Uterus (tissue), 4 donors: ENCODE measurements around the gene RNF144A. TPM values are rescaled to one million over a fixed set of nuclear protein-coding genes. Genes with fewer than 3 reads are reported as not detected.

Source experiments
- DNase-seq, 2 donors: peaks; one replicate each; pipeline ENCODE4 v3.0.0-alpha.2; 2019 to 2020
- H3K27ac ChIP-seq, 2 donors: fragments of 200-600 bp; sonication (generic); 1 replicate in 1 of 2; 2 replicates in 1 of 2; pipeline ENCODE4 v1.5.1; 2016 to 2018
- H3K27me3 ChIP-seq, 2 donors: fragments of 200-600 bp; sonication (generic); one replicate each; pipeline ENCODE4 v1.5.1; 2018 to 2019; ENCODE audit warnings: control low read depth in 1 of 2
- H3K36me3 ChIP-seq, 2 donors: fragments of 200-600 bp; sonication (generic); one replicate each; pipeline ENCODE4 v1.5.1; 2019; ENCODE audit warnings: control low read depth in 1 of 2
- H3K4me1 ChIP-seq, 2 donors: fragments of 200-600 bp; sonication (generic); one replicate each; pipeline ENCODE4 v1.5.1; 2018 to 2019; ENCODE audit warnings: control low read depth in 1 of 2
- H3K4me3 ChIP-seq, 2 donors: fragments of 200-600 bp; sonication (generic); 1 replicate in 1 of 2; 2 replicates in 1 of 2; pipeline ENCODE4 v1.5.1; 2018 to 2019; ENCODE audit warnings: mild to moderate bottlenecking in 1 of 2
- H3K9me3 ChIP-seq, 2 donors: fragments of 200-600 bp; sonication (generic); one replicate each; pipeline ENCODE4 v1.5.1; 2019; ENCODE audit warnings: control low read depth in 1 of 2
- CTCF ChIP-seq, 4 experiments: fragments of 200-600 bp in 2 of 4; fragments of 450-650 bp in 2 of 4; sonication (generic) in 2 of 4; IDR thresholded peaks; one replicate each; pipeline ENCODE4 v1.5.1; 2016 to 2019; ENCODE audit warnings: antibody characterized with exemption in 4 of 4, mild to moderate bottlenecking in 2 of 4, moderate library complexity in 1 of 4
- POLR2A ChIP-seq, 2 donors: fragments of 450-650 bp; IDR thresholded peaks; one replicate each; pipeline ENCODE4 v1.6.1; 2016; ENCODE audit warnings: antibody characterized with exemption in 2 of 2, mild to moderate bottlenecking in 1 of 2, moderate library complexity in 1 of 2
- intact Hi-C: fragments of 100-400 bp; cut with DNase I; formaldehyde crosslinking; loops from one replicate; pipeline ENCODE4 v1.15.1; 2023; ENCODE audit warnings: low total_unique reads
- total RNA-seq, 4 donors: library from RNA; depleted of rRNA in 3 of 4; stranded (reverse); fragments of >200 nt in 3 of 4; gene quantifications; one replicate each; pipeline versions ENCODE4 v1.1.0 to v1.2.4, GENCODE V29; 2014 to 2023
- donor health status: DM: yes; HTN: yes; CAD: no.

Gene RNF144A
- total RNA-seq, 4 donors from 2014 or later = 22.5 to 103 (median 63.0) TPM

GRCh38 chr2:7061450-7061789 is 144.2 kb downstream of the RNF144A start:
- peak in 1 of 2 donors; percentile 49 for DNase-seq
- no peak overlapping the region for H3K4me3 ChIP-seq
- intact Hi-C loops = no loop called here
- H3K27ac ChIP-seq = peak overlapping the region; percentile 64 to 74
- peaks cover 4 to 11% of the 10 kb centered on the region in 2 donors for H3K4me1 ChIP-seq
- no peaks in the 10 kb centered on the region for H3K36me3 ChIP-seq
- H3K9me3 ChIP-seq = no peaks in the 10 kb centered on the region
- H3K27me3 ChIP-seq = no peaks in the 10 kb centered on the region
- TF ChIP-seq POLR2A (IDR thresholded peaks at IDR 0.05) = no peak
- TF ChIP-seq CTCF (IDR thresholded peaks at IDR 0.05) = no peak

- no peaks in the 10 kb centered on the region for H3K36me3 ChIP-seq
- H3K4me3 ChIP-seq = no peak overlapping the region
- peaks cover 4 to 11% of the 10 kb centered on the region in 2 donors for H3K4me1 ChIP-seq
- no peak for DNase-seq
- intact Hi-C loops = no loop called here
- H3K27ac ChIP-seq = peak overlapping the region; percentile 64 to 74
- TF ChIP-seq POLR2A (IDR thresholded peaks at IDR 0.05) = no peak
- TF ChIP-seq CTCF (IDR thresholded peaks at IDR 0.05) = no peak
- H3K9me3 ChIP-seq = no peaks in the 10 kb centered on the region
- H3K27me3 ChIP-seq = no peaks in the 10 kb centered on the region
Observed at GRCh38 chr2:7061921-7062320, 144.7 kb downstream of the RNF144A start.

- peak overlapping the region; percentile 64 to 74 for H3K27ac ChIP-seq
- no peaks in the 10 kb centered on the region for H3K36me3 ChIP-seq
- no peaks in the 10 kb centered on the region for H3K27me3 ChIP-seq
- H3K4me1 ChIP-seq = peaks cover 4 to 11% of the 10 kb centered on the region in 2 donors
- no peak for TF ChIP-seq CTCF (IDR thresholded peaks at IDR 0.05)
- no peak for TF ChIP-seq POLR2A (IDR thresholded peaks at IDR 0.05)
- no peak for DNase-seq
- H3K9me3 ChIP-seq = no peaks in the 10 kb centered on the region
- no peak overlapping the region for H3K4me3 ChIP-seq
- intact Hi-C loops = no loop called here
Observed at GRCh38 chr2:7063789-7064188, 146.6 kb downstream of the RNF144A start.

- no peaks in the 10 kb centered on the region for H3K36me3 ChIP-seq
- intact Hi-C loops = no loop called here
- no peak overlapping the region for H3K27ac ChIP-seq
- no peaks in the 10 kb centered on the region for H3K4me1 ChIP-seq
- no peak overlapping the region for H3K4me3 ChIP-seq
- no peak for DNase-seq
- H3K9me3 ChIP-seq = no peaks in the 10 kb centered on the region
- no peak for TF ChIP-seq CTCF (IDR thresholded peaks at IDR 0.05)
- TF ChIP-seq POLR2A (IDR thresholded peaks at IDR 0.05) = no peak
- no peaks in the 10 kb centered on the region for H3K27me3 ChIP-seq
Observed at GRCh38 chr2:7068457-7068856, 151.2 kb downstream of the RNF144A start.

GRCh38 chr2:7070483-7070882 is 153.3 kb downstream of the RNF144A start:
- Histone ChIP-seq H3K27me3 (no peaks in the 10 kb centered on the region), H3K9me3 (no peaks in the 10 kb centered on the region), H3K27ac (no peak overlapping the region), H3K4me3 (no peak overlapping the region), H3K4me1 (no peaks in the 10 kb centered on the region), H3K36me3 (no peaks in the 10 kb centered on the region)
- intact Hi-C loops = no loop called here
- DNase-seq = no peak
- TF ChIP-seq CTCF (IDR thresholded peaks at IDR 0.05) (no peak), POLR2A (IDR thresholded peaks at IDR 0.05) (no peak)
